GM21576 (cell line): ENCODE measurements around the gene RNF25.
"Not testable (repeated sequence)": the region's sequence is repeated elsewhere in the genome, so short reads cannot be mapped to it uniquely, and the experiment has no call there.

Source experiments
- ATAC-seq: cut with Tn5 transposase; IDR thresholded peaks from one replicate; pipeline ENCODE4 v1.9.1; 2021; ENCODE audit warnings: mild to moderate bottlenecking, moderate library complexity; ENCODE audit not compliant: unreplicated experiment

Gene RNF25

DNA sequence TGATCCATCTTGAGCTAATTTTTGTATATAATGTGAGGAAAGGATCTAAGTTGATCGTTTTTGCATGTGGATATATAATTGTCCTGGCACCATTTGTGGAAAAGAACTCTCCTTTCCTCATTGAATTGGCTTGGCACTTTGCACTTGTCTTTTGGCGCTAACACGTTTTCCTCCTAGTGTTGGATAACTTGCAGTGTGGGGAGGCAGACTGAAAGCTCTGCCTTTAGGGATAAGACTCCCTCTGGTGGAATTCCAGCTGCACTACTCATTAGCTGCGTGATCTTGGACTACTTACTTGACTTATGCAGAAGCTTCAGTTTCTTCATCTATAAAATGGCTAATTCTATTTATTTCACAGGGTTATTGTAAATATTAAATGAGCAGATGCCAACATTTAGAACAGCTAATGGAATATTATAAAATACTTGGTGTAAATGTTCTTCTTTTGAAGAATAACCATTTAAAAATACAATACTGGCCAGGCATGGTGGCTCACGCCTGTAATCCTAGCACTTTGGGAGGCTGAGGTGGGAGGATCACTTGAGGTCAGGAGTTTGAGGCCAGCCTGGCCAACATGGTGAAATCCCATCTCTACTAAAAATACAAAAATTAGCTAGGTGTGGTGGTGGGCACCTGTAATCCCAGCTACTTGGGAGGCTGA lies 15.7 kb upstream of the RNF25 start:
- not testable (repeated sequence) for ATAC-seq

GRCh38 chr2:218680061-218680460 lies 8.3 kb upstream of the RNF25 start:
- ATAC-seq = no peak

DNA sequence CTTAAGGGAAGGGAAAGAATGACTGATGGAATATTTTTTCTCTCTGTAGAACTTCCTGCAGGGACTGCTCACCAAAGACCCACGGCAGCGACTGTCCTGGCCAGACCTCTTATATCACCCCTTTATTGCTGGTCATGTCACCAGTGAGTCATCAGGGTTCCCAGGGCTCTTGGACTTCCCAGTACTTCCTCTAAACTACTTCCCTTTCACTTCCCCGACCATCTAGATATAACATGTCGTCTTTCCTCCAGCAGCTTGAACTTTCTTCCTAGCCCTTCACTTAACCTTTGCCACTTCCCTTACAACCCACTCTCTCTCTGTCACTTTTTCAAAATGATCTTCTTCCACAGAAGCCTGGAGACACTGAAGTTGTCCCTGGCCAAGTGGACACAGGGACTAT lies 7.3 kb upstream of the RNF25 start:
- no peak for ATAC-seq

GRCh38 chr2:218671097-218671653 lies 627 bp downstream of the RNF25 start:
- no peak for ATAC-seq

GRCh38 chr2:218664653-218665052 lies 7.1 kb downstream of the RNF25 start:
- ATAC-seq = no peak

DNA sequence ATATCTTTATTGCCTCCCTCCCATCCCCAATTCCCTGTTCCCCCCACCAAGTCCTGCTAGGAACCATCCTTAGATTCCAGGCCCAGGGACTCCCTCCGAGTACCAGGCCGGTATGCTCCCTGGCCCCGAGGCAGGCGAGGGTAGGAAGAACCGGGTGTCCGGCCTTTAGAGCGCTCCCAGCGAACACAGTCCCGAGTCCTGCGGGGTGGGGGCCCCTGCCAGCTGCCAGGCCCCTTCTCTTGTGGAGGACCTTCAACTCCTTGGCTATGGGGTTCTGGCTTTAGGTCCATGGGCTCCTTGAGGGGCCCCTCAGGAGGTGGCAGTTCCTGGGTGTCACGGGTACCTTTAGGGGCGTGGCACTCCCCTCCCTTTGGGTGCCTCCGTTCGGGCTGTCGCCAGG lies 7.9 kb downstream of the RNF25 start:
- ATAC-seq = no peak

- no peak for ATAC-seq
Measured at GRCh38 chr2:218662827-218663226, 9.0 kb downstream of the RNF25 start.

- ATAC-seq = no peak
Measured at GRCh38 chr2:218662377-218662776, 9.4 kb downstream of the RNF25 start.

DNA sequence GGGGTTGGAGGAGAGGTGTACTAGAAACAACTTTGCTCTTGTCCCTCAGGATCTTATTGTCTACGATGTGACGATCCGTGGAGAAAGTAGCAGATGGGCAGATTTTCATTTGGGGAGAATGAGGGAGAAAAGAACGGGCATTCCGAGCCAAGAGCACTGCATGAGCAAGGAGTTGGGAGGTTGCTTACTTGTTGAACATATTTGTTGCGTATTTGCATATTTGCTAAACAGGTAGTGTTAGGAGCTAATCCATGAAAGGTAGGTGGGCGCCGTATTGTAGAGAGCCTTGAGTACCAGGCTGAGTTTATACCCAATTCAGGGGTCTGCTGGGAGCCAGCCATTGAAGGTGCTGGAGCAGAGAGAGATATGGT lies 11.8 kb downstream of the RNF25 start:
- no peak for ATAC-seq

DNA sequence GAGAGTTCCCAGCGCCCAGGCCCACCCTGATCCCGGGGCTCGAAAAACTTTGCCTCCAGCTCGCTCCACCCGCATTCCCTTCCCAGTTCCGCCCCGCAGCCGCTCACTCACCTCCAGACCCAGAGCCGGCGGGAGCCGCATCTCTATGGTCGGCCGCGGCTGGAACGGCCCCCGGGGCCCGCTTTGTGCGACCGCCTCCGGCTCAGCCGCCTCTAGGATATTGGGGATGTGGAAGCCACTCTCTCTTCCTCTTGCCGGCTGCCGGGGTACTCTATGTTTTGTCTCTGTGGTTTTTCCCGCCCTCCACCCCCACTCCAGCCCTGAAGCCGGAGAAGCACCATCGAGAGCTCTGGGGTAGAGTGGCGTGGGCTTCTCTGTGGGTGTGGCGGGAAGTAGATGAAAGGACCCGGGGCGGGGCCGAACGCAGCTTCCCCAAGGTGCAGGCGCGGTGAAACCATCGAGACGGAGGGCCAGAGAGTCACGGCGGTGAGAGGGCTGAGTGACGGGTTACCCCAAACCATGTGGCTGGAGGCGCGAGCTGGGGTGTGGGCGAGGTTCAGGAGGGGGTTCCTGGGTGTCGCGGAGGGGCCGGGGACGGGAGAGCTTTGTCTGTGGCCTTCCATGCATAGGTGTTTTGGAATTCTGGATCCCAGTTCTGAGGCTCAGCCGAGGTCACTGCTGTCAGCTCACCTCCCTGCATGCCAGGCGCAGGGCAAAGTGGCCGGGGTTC lies 12.4 kb downstream of the RNF25 start, which contains the start of the genes BCS1L and ZNF142:
TSS of gene BCS1L (plus strand) at position 426 of the 730 bp plus-strand sequence. CDS start 1,305 bp downstream, outside the sequence.
TSS of gene ZNF142 (minus strand) at position 366 of the 730 bp plus-strand sequence. CDS start 3,194 bp downstream, outside the sequence.
- peak; percentile 94 for ATAC-seq

DNA sequence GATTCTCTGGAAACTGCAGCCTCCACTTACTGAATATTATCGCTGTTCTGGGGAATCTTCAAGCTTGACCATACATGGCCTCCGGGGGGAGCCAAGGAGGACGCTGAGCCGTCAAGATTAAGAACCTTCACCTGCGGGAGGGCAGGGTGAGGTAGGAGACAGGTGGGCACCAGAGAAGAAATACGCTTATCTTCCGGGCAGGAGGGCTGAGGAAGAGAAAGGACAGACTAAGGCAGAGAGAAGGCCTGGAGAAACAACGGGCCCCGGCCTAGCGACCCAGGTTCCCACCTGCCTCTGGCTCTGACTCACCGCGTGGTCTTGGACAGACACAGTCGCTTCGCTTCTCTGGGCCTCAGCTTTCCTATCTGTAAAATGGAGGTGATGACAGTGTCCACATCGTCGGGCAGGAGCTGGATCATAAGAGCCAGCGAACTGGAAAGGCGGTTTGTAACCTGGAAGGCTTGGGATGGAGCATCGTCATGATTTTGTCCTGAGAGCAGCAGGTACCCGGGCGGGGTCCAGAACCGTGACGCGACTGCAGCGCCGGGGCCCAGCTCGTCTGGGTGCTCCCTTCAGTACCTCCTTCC lies 13.0 kb downstream of the RNF25 start:
- peak; percentile 42 for ATAC-seq

GRCh38 chr2:218655751-218656150 lies 16.1 kb downstream of the RNF25 start:
- ATAC-seq = no peak

GRCh38 chr2:218648787-218649100 lies 23.1 kb downstream of the RNF25 start:
- ATAC-seq = no peak

- ATAC-seq = no peak
Measured at GRCh38 chr2:218648088-218648786, 23.6 kb downstream of the RNF25 start.

DNA sequence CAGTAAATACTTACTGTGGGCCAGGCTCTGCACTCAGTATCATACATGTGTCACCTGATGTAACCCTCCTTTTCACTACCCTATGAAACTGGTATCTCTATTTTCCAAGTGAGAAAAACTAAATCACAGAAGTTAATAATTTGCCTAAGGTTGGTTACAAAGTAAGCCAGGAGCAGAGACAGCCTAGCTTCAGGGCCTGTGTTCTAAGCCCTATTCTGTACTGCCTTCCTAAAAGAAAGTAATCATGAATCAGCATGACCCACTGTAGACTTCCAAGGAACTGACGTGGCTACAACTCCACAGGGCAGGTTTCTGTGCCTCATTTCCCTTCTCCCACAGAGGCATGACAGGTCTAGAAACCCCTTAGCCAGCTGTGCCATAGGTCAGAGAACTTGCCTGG lies 26.7 kb downstream of the RNF25 start:
- ATAC-seq = no peak

GRCh38 chr2:218644721-218645120 lies 27.1 kb downstream of the RNF25 start:
- no peak for ATAC-seq

GRCh38 chr2:218643751-218644310 lies 28.0 kb downstream of the RNF25 start:
- ATAC-seq = no peak

DNA sequence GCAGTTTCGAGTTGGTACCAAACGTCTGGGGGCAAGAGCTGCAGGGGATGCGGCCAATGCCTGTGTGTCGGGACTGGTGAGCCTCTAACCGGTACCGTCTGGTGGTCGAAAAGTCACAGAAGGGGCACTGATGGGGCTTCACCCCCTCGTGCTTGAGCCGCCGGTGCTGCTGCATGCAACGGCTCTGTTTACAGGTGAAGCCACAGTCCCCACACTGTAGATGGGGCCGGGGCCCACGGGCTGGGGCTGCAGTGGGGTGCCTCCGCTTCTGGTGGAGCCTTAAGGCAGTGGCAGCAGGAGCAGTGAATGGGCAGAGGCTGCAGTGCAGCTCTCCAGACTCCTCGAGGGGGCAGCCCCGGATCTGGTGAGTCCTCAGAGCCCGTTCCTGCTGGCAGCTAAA lies 29.0 kb downstream of the RNF25 start:
- no peak for ATAC-seq

GRCh38 chr2:218642121-218642656 lies 29.6 kb downstream of the RNF25 start:
- no peak for ATAC-seq

DNA sequence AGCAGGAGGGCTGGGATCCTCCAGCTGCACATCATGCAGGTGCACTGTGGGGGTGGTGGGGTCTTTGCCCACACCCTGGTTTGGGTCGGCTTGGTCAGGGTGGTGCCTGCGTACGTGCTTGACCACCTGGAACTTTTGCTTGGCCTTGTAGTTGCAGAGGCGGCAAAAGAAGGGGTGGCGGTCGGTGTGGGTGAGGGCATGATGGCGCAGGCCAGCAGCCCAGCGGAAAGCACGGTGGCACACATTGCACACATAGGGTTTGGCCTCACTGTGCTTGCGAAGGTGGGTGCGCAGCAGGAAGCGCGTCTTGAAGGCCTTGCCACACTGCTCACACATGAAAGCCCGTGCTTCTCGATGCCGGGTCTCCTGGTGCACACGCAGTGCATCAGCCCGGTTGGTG lies 33.4 kb downstream of the RNF25 start:
- no peak for ATAC-seq

DNA sequence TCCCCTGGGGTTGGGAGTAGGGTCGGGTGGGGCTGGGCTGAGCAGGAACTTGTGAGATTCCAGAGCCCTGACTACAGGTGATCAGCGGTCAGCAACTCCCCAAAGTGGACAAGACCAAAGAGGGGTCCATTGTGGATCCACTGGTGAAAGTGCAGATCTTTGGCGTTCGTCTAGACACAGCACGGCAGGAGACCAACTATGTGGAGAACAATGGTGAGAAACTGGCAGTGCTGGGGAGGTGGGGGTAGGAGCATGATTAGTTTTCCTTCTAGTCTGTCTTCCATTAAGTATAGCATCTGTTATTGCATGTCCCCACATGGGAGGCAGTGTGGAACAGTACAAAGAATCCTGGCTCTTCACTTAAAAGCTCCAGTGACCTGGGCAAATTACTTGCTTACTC lies 36.1 kb downstream of the RNF25 start:
- no peak for ATAC-seq
